Epithelial cell of esophagus (primary cell): Measurements from ENCODE around the gene RHOD.

Experiments
- DNase-seq: peaks from one replicate; pipeline ENCODE4 v3.0.0; 2010; ENCODE audit warnings: low read depth
- H3K4me3 ChIP-seq: 2 replicates; pipeline ENCODE4 v1.5.1; 2011; ENCODE audit warnings: mild to moderate bottlenecking, low read length, control low read depth
- CTCF ChIP-seq: IDR thresholded peaks from 2 replicates; pipeline ENCODE4 v1.5.1; 2011; ENCODE audit warnings: low read depth, mild to moderate bottlenecking, low read length, control low read depth, inconsistent platforms; ENCODE audit not compliant: insufficient read depth; ENCODE audit errors: missing control alignments

The RHOD gene

DNA sequence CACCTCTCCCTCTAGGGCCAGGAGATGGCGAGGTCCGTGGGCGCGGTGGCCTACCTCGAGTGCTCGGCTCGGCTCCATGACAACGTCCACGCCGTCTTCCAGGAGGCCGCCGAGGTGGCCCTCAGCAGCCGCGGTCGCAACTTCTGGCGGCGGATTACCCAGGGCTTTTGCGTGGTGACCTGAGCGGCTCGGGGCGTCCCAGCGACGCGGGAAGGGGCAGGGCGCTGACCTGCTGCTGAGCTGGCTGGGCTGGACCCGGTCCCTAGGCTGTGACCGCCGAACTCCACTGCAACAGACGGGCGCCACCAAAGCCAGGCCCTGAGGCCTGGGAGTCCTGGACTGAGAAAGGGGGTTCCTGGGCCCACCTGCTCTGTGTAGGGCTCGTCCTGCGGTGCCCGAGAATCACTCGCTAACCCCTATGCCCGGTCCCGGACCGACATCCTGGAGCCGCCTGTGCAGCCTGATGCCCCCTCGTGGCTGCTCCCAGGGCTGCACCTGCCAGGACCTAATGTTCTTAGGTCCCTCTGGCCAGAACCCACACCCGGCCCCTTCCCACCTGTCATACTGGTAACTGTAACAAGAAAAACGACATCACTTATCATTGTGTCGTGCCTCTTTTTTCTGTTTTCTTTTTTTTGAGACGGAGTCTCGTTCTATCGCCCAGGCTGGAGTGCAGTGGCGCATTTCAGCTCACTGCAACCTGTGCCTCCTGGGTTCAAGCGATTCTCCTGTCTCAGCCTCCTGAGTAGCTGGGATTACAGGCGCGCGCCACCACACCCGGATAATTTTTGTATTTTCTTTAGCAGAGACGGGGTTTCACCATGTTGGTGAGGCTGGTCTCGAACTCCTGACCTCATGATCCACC lies 15.0 kb downstream of the RHOD start:
- H3K4me3 ChIP-seq, result no peak overlapping the region
- DNase-seq, result peak; percentile 73
- TF ChIP-seq CTCF, result peak; percentile 72

GRCh38 chr11:67072295-67072694 lies 15.6 kb downstream of the RHOD start:
- TF ChIP-seq CTCF, result no peak
- no peak overlapping the region for H3K4me3 ChIP-seq
- no peak for DNase-seq

- TF ChIP-seq CTCF, result no peak
- DNase-seq, result no peak
- H3K4me3 ChIP-seq, result no peak overlapping the region
Observed at GRCh38 chr11:67073908-67074307, 17.3 kb downstream of the RHOD start.

DNA sequence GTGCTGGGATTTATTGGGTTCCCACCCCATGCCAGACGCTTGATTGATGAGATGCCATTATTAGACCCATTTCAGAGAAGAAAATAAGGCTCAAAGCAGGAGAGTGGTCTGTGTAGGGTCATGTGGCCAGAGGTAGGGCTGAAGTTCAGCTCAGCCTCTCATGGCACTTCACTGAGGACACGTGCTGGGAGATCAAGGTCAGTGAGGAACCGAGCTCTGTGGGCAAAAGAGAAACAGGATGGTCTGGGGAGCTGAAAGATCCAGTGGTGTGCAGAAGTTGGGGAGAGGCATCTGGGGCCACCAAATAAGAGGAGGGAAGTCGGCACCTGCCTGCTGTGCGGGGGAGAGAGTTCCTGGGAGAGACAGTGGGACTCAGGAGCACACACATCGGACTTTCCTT lies 19.6 kb downstream of the RHOD start:
- DNase-seq, result no peak
- no peak for TF ChIP-seq CTCF
- no peak overlapping the region for H3K4me3 ChIP-seq

GRCh38 chr11:67079065-67079705 lies 22.5 kb downstream of the RHOD start:
- TF ChIP-seq CTCF, result no peak
- no peak overlapping the region for H3K4me3 ChIP-seq
- no peak for DNase-seq

GRCh38 chr11:67082071-67082791 lies 25.6 kb downstream of the RHOD start:
- H3K4me3 ChIP-seq, result no peak overlapping the region
- TF ChIP-seq CTCF, result peak; percentile 19
- DNase-seq, result no peak
